OCI-LY7 (cell line): ENCODE results near the gene RAP1B.

Experiments used
- EZH2phosphoT487 ChIP-seq: fragments of 200-600 bp; sonication (generic); IDR thresholded peaks from 2 replicates; pipeline ENCODE4 v1.6.1; 2018; ENCODE audit warnings: low read depth, borderline replicate concordance, mild to moderate bottlenecking, mixed run types, antibody characterized with exemption, low read length, moderate library complexity, mixed read lengths
- TF ChIP-seq, protein P1 (sequence below): fragments of 200-600 bp; sonication (generic); conservative IDR thresholded peaks from 2 replicates; pipeline ENCODE4 v1.5.1; 2014; ENCODE audit warnings: mild to moderate bottlenecking, antibody characterized with exemption, low read length, moderate library complexity, mixed read lengths

DNA sequence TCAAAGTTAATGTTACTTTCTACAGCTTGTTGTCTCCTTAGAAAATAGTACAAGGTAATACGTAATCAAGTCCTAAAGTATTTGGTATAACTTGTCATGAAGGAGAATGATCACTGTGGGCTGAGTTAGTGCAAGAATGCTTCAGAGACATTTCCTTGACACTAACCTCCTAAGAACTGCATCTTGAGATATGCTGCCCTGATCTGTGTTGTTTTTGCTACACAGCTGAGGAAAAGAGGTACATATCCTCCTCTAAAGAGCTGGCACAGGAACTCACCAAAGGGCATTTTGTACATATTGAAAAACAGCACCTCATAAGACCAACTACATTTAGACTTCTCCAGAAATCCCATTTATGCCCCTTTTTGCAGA lies 28.7 kb downstream of the RAP1B start:
- TF ChIP-seq, protein P1, sequence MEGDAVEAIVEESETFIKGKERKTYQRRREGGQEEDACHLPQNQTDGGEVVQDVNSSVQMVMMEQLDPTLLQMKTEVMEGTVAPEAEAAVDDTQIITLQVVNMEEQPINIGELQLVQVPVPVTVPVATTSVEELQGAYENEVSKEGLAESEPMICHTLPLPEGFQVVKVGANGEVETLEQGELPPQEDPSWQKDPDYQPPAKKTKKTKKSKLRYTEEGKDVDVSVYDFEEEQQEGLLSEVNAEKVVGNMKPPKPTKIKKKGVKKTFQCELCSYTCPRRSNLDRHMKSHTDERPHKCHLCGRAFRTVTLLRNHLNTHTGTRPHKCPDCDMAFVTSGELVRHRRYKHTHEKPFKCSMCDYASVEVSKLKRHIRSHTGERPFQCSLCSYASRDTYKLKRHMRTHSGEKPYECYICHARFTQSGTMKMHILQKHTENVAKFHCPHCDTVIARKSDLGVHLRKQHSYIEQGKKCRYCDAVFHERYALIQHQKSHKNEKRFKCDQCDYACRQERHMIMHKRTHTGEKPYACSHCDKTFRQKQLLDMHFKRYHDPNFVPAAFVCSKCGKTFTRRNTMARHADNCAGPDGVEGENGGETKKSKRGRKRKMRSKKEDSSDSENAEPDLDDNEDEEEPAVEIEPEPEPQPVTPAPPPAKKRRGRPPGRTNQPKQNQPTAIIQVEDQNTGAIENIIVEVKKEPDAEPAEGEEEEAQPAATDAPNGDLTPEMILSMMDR: no peak
- no peak for TF ChIP-seq EZH2phosphoT487
